SK-N-MC (cell line): ENCODE results near the gene SEMA6A.

Source experiments
- EZH2 ChIP-seq: fragments of 200-600 bp; sonication (generic); IDR thresholded peaks from one replicate; pipeline ENCODE4 v1.6.1; 2017; ENCODE audit warnings: antibody characterized with exemption
- FOXP2 ChIP-seq: optimal IDR thresholded peaks from 2 replicates; pipeline ENCODE3; 2011; ENCODE audit warnings: mild to moderate bottlenecking, moderate library complexity; ENCODE audit not compliant: insufficient read depth; ENCODE audit errors: extremely low read length, control extremely low read depth
- POLR2AphosphoS5 ChIP-seq: IDR thresholded peaks from 2 replicates; pipeline ENCODE4 v1.6.1; 2012; ENCODE audit warnings: mild to moderate bottlenecking, low read depth, low read length, borderline replicate concordance

GRCh38 chr5:116451066-116451465 lies 123.6 kb downstream of the SEMA6A start:
- no peak for TF ChIP-seq POLR2AphosphoS5
- TF ChIP-seq EZH2: no peak
- no peak for TF ChIP-seq FOXP2
